PFSK-1 (cell line): ENCODE measurements around the gene BCL10.

Experiments
- FOXP2 ChIP-seq: optimal IDR thresholded peaks from 2 replicates; pipeline ENCODE3; 2011; ENCODE audit warnings: borderline replicate concordance, control low read depth, inconsistent platforms; ENCODE audit not compliant: insufficient read depth; ENCODE audit errors: extremely low read length, extremely low read depth
- POLR2AphosphoS5 ChIP-seq: IDR thresholded peaks from 2 replicates; pipeline ENCODE4 v1.6.1; 2012; ENCODE audit warnings: low read depth, mild to moderate bottlenecking, control low read depth, low read length, moderate library complexity
- SIN3A ChIP-seq: IDR thresholded peaks from 2 replicates; pipeline ENCODE4 v1.6.1; 2012; ENCODE audit warnings: mild to moderate bottlenecking, low read length, moderate library complexity, borderline replicate concordance; ENCODE audit not compliant: insufficient read depth
- TAF1 ChIP-seq: IDR thresholded peaks from 2 replicates; pipeline ENCODE4 v1.6.1; 2012; ENCODE audit warnings: low read length, control low read depth, borderline replicate concordance; ENCODE audit not compliant: insufficient read depth
- TF ChIP-seq, protein P1 (sequence below), 2 experiments: IDR thresholded peaks; 2 replicates each; pipeline versions ENCODE4 v1.6.1 to v1.8.0; 2011 to 2012; ENCODE audit warnings: low read depth in 2 of 2, low read length in 2 of 2, control low read depth in 1 of 2, inconsistent platforms in 1 of 2, mild to moderate bottlenecking in 1 of 2, moderate library complexity in 1 of 2; ENCODE audit not compliant: insufficient read depth in 1 of 2

Gene BCL10

DNA sequence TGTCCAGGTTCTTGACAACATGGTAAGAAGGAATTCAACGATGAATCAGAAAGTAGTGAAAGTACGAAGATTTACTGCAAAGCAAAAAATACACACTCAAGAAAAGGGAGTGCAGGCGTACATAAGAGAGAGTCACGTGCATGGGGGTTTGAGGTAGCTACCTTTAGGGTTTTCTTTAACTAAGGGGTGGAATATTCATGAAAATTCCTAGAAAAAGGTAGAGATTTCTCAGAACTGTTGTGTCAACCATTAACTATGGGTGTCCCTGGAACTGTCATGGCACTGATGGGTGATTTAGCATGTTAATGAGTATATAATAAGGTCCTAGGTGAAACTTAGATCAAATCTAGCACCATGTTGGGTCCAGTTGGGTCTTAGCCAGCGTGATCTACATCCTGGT is 53.1 kb downstream of the BCL10 start:
- TF ChIP-seq TAF1 = no peak
- TF ChIP-seq SIN3A = no peak
- TF ChIP-seq FOXP2 = no peak

DNA sequence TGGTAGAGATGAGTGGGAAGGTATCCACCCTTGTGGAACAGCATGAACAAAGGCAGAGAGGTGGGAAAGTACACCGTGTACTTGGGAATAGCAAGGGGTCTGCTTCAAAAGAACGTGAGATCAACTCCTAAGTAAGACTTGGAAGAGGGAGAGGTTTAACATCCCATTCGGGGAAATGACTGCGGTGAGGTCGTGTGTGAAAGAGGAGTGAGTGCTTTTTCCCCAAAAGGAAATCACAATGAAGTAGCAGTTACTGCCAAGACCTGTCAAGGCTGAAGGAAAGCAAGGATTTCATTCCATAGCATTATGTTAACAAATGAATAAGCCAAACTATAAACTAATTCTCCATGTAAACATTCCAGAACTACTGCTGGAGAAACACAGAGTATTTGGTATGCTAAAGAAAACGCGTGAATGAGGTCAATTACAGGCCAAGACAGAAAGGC is 55.7 kb downstream of the BCL10 start:
- no peak for TF ChIP-seq FOXP2
- TF ChIP-seq SIN3A = no peak
- TF ChIP-seq, protein P1, sequence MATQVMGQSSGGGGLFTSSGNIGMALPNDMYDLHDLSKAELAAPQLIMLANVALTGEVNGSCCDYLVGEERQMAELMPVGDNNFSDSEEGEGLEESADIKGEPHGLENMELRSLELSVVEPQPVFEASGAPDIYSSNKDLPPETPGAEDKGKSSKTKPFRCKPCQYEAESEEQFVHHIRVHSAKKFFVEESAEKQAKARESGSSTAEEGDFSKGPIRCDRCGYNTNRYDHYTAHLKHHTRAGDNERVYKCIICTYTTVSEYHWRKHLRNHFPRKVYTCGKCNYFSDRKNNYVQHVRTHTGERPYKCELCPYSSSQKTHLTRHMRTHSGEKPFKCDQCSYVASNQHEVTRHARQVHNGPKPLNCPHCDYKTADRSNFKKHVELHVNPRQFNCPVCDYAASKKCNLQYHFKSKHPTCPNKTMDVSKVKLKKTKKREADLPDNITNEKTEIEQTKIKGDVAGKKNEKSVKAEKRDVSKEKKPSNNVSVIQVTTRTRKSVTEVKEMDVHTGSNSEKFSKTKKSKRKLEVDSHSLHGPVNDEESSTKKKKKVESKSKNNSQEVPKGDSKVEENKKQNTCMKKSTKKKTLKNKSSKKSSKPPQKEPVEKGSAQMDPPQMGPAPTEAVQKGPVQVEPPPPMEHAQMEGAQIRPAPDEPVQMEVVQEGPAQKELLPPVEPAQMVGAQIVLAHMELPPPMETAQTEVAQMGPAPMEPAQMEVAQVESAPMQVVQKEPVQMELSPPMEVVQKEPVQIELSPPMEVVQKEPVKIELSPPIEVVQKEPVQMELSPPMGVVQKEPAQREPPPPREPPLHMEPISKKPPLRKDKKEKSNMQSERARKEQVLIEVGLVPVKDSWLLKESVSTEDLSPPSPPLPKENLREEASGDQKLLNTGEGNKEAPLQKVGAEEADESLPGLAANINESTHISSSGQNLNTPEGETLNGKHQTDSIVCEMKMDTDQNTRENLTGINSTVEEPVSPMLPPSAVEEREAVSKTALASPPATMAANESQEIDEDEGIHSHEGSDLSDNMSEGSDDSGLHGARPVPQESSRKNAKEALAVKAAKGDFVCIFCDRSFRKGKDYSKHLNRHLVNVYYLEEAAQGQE (IDR thresholded peaks at IDR 0.05; ENCODE audit: insufficient read depth in 1 of 2, low read depth in 2 of 2, low read length in 2 of 2) = no peak
- TF ChIP-seq TAF1 = no peak
- no peak for TF ChIP-seq POLR2AphosphoS5

DNA sequence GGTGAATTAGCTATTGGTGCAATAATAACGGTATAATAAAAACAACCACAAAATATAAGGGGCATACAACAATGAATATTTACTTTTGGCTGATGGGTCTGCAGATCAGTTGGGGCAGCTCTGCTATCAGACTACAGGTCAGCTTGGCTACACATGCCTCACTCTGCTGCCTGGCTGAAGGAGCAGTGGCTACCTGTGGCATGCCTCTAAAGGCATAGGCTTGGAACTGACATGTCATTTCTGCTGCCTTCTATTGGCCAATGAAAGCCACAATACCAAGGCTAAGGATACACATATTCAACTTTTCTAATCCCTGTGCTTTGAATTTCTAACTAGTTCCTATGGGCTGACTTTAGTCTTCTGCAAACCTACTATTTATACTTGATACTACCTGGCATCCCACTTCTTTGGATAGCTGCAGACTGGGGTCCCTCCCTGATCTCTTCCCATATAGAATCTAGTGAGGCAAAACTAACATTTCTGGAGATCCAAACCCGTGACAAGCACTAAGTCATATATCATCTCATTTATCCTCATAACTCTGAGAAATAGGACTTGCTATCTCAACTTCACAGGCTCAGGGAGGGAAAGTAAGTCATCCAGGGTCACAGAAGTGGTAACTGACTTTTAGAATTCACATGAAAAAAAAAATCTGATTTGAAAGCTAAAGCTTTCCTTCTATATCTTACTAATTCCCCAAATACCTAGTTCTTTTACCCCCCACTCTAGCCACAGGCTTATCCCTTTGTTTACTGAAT is 56.4 kb downstream of the BCL10 start:
- TF ChIP-seq FOXP2 (no peak), POLR2AphosphoS5 (no peak), TAF1 (no peak), SIN3A (no peak)
- TF ChIP-seq, protein P1 (IDR thresholded peaks at IDR 0.05; ENCODE audit: insufficient read depth in 1 of 2, low read depth in 2 of 2, low read length in 2 of 2) = no peak

DNA sequence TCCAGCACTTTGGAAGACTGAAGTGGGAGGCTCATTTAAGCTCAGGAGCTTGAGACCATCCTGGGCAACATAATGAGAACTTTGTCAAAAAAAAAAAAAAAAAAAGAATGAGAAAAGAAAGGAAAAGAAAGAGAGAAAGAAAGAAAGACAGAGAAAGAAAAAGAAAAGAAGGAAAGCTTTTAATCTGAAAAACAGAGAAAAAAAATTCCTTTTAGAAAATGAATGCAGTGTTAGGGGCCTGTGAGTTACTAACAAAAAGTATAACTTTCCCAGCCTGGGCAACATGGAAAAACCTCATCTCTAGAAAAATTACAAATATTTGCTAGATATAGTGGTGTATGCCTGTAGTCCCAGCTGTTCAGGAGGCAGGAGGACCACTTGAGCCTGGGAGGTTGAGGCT is 59.7 kb downstream of the BCL10 start:
- TF ChIP-seq FOXP2 (no peak), TAF1 (no peak), POLR2AphosphoS5 (no peak), SIN3A (no peak)
